K562 (cell line): ENCODE measurements around the gene SDC1.

Experiments used
- MLX ChIP-seq, 2 experiments: fragments of 450-650 bp in 1 of 2; sonication (generic) in 1 of 2; formaldehyde crosslinking; conservative IDR thresholded peaks; 2 replicates each; pipeline versions ENCODE4 v1.4.0 to v1.8.1; 2020 to 2022; ENCODE audit warnings: mild to moderate bottlenecking in 1 of 2, missing genetic modification reagents in 1 of 2
- SP2 ChIP-seq: IDR thresholded peaks from 2 replicates; pipeline ENCODE4 v1.6.1; 2011; ENCODE audit warnings: mild to moderate bottlenecking, low read depth, low read length, moderate library complexity; ENCODE audit not compliant: poor library complexity, severe bottlenecking; ENCODE audit errors: extremely low read depth

- TF ChIP-seq SP2 (no peak), MLX (CRISPR knock-in tag; conservative IDR thresholded peaks at IDR 0.05) (no peak)
Measured at GRCh38 chr2:20164734-20165478, 60.0 kb downstream of the SDC1 start.
